Lower leg skin (tissue), 3 donors: ENCODE measurements around the gene PDLIM5.

Source experiments
- CTCF ChIP-seq, 3 donors: fragments of 450-650 bp; IDR thresholded peaks; one replicate each; pipeline ENCODE4 v1.5.1; 2016; ENCODE audit warnings: antibody characterized with exemption in 3 of 3, mild to moderate bottlenecking in 3 of 3, moderate library complexity in 2 of 3
- POLR2A ChIP-seq, 2 donors: fragments of 450-650 bp; IDR thresholded peaks; one replicate each; pipeline ENCODE4 v1.6.1; 2016 to 2017; ENCODE audit warnings: antibody characterized with exemption in 2 of 2, mild to moderate bottlenecking in 1 of 2, moderate library complexity in 1 of 2

GRCh38 chr4:94508296-94508695 lies 56.6 kb downstream of the PDLIM5 start:
- TF ChIP-seq CTCF (IDR thresholded peaks at IDR 0.05) (no peak), POLR2A (IDR thresholded peaks at IDR 0.05) (no peak)
